ENCODE data around the gene GLUD1.

The GLUD1 gene

GRCh38 chr10:87060280-87060928 lies 34.2 kb downstream of the GLUD1 start:
- no peak for DNase-seq (ENCODE audit: low spot score)
- CTCF ChIA-PET, result interaction anchor here (0.7 kb wide), 1 partner anchor 8 kb away, joined by 6 read pairs; no protein-coding TSS in a partner anchor
- no peak for TF ChIP-seq CTCF (conservative IDR thresholded peaks at IDR 0.05; ENCODE audit: low read depth)
- H3K27ac ChIP-seq, result no peak overlapping the region
- POLR2A ChIA-PET (ENCODE audit: low non-redundant PET), result no interaction called here

- H3K27ac ChIP-seq, result no peak overlapping the region
- ChIA-PET CTCF (interaction anchor here (0.7 kb wide), 2 partner anchors 99 to 165 kb away, joined by 3 read pairs; no protein-coding TSS in a partner anchor), POLR2A (ENCODE audit: low non-redundant PET) (no interaction called here)
- no peak for TF ChIP-seq CTCF (conservative IDR thresholded peaks at IDR 0.05; ENCODE audit: low read depth)
- DNase-seq (ENCODE audit: low spot score), result no peak
Measured at GRCh38 chr10:87059401-87059800, 35.2 kb downstream of the GLUD1 start.

- no peak for TF ChIP-seq CTCF (conservative IDR thresholded peaks at IDR 0.05; ENCODE audit: low read depth)
- no peak for DNase-seq (ENCODE audit: low spot score)
- ChIA-PET CTCF (no interaction called here), POLR2A (ENCODE audit: low non-redundant PET) (interaction anchor here (0.7 kb wide), 1 partner anchor 20 kb away, joined by 5 read pairs; no protein-coding TSS in a partner anchor)
- H3K27ac ChIP-seq, result no peak overlapping the region
Measured at GRCh38 chr10:87058171-87058570, 36.5 kb downstream of the GLUD1 start.

GRCh38 chr10:87054373-87055295 lies 40.0 kb downstream of the GLUD1 start:
- CTCF ChIA-PET, result interaction anchor here (0.6 to 0.7 kb wide), 3 partner anchors 16 to 87 kb away, joined by 3 read pairs; no protein-coding TSS in a partner anchor
- no peak overlapping the region for H3K27ac ChIP-seq
- POLR2A ChIA-PET (ENCODE audit: low non-redundant PET), result no interaction called here
- no peak for TF ChIP-seq CTCF (conservative IDR thresholded peaks at IDR 0.05; ENCODE audit: low read depth)
- DNase-seq (ENCODE audit: low spot score), result no peak

- ChIA-PET CTCF (no interaction called here), POLR2A (ENCODE audit: low non-redundant PET) (no interaction called here)
- H3K27ac ChIP-seq, result no peak overlapping the region
- no peak for DNase-seq (ENCODE audit: low spot score)
- TF ChIP-seq CTCF (conservative IDR thresholded peaks at IDR 0.05; ENCODE audit: low read depth), result no peak
Measured at GRCh38 chr10:87053577-87054181, 41.0 kb downstream of the GLUD1 start.

- ChIA-PET POLR2A (ENCODE audit: low non-redundant PET) (no interaction called here), CTCF (interaction anchor here (0.6 kb wide), 1 partner anchor 1463 kb away, joined by 3 read pairs; no protein-coding TSS in a partner anchor)
- no peak overlapping the region for H3K27ac ChIP-seq
- DNase-seq (ENCODE audit: low spot score), result no peak
- TF ChIP-seq CTCF (conservative IDR thresholded peaks at IDR 0.05; ENCODE audit: low read depth), result no peak
Measured at GRCh38 chr10:87053111-87053510, 41.5 kb downstream of the GLUD1 start.
